Endodermal cell (in vitro differentiated cells): ENCODE measurements around the gene KIRREL3. TPM values are rescaled to one million over a fixed set of nuclear protein-coding genes. Genes with fewer than 3 reads are reported as not detected.

Experiments
- DNase-seq: peaks from one replicate; pipeline ENCODE4 v3.0.0-alpha.2; 2017
- H3K27ac ChIP-seq: 2 replicates; pipeline ENCODE4 v1.5.1; 2013; ENCODE audit warnings: mild to moderate bottlenecking, low read depth, low read length, moderate library complexity
- H3K27me3 ChIP-seq: 2 replicates; pipeline ENCODE4 v1.6.1; 2013; ENCODE audit warnings: mild to moderate bottlenecking, low read length, moderate library complexity; ENCODE audit not compliant: insufficient read depth, control insufficient read depth, poor library complexity, severe bottlenecking
- H3K36me3 ChIP-seq: 2 replicates; pipeline ENCODE4 v1.7.0; 2013; ENCODE audit warnings: mild to moderate bottlenecking, low read length, moderate library complexity; ENCODE audit not compliant: control insufficient read depth, insufficient read depth
- H3K4me1 ChIP-seq: one replicate; pipeline ENCODE4 v1.7.0; 2013; ENCODE audit warnings: low read length; ENCODE audit not compliant: control insufficient read depth, insufficient read depth
- H3K4me3 ChIP-seq: 2 replicates; pipeline ENCODE4 v1.5.1; 2013; ENCODE audit warnings: mild to moderate bottlenecking, low read length, moderate library complexity
- H3K9ac ChIP-seq: 2 replicates; pipeline ENCODE4 v1.6.1; 2013; ENCODE audit warnings: mild to moderate bottlenecking, low read length, moderate library complexity; ENCODE audit not compliant: poor library complexity, severe bottlenecking; ENCODE audit errors: extremely low read depth
- H3K9me3 ChIP-seq: 2 replicates; pipeline ENCODE4 v1.6.1; 2013; ENCODE audit warnings: mild to moderate bottlenecking, low read length, moderate library complexity; ENCODE audit not compliant: control insufficient read depth
- H3K27ac Mint-ChIP-seq: 2 replicates; pipeline ENCODE4 v1.8.0; 2020; ENCODE audit warnings: mixed read lengths
- H3K27me3 Mint-ChIP-seq: 2 replicates; pipeline ENCODE4 v1.8.0; 2021; ENCODE audit warnings: mild to moderate bottlenecking, mixed read lengths; ENCODE audit not compliant: insufficient read depth
- H3K36me3 Mint-ChIP-seq: 2 replicates; pipeline ENCODE4 v1.8.0; 2020; ENCODE audit warnings: low read depth, mixed read lengths
- H3K4me1 Mint-ChIP-seq: 2 replicates; pipeline ENCODE4 v1.8.0; 2020; ENCODE audit warnings: mixed read lengths
- H3K4me3 Mint-ChIP-seq: 2 replicates; pipeline ENCODE4 v1.8.0; 2020; ENCODE audit warnings: mild to moderate bottlenecking, moderate library complexity, mixed read lengths
- H3K9me3 Mint-ChIP-seq: 2 replicates; pipeline ENCODE4 v1.8.0; 2020; ENCODE audit warnings: mild to moderate bottlenecking, mixed read lengths
- CTCF ChIP-seq: fragments of 200-600 bp; sonication (generic); conservative IDR thresholded peaks from 2 replicates; pipeline ENCODE4 v1.5.0; 2021; ENCODE audit warnings: antibody characterized with exemption, mild to moderate bottlenecking
- WGBS, 2 experiments: methylation state at CpG; one replicate each; pipeline versions ENCODE4 v1.1.5 to v1.1.7; 2013; ENCODE audit warnings: missing lambda C conversion rate in 2 of 2, mixed read lengths in 1 of 2; ENCODE audit not compliant: insufficient coverage in 1 of 2, insufficient read length in 1 of 2; 5-methylcytosine and 5-hydroxymethylcytosine counted together
- total RNA-seq, 2 donors: library from RNA; stranded (reverse); fragmentation: NEBNext Ultra II Directional in 1 of 2; extraction: Animal tissue kit (Norgen Biotek cat#: 25700) in 1 of 2; gene quantifications; 2 replicates in 1 of 2; 3 replicates in 1 of 2; pipeline ENCODE4 v1.2.1, GENCODE V29; 2021

Gene KIRREL3
- total RNA-seq, 2 donors from 2014 or later: 1.1 to 1.4 TPM

GRCh38 chr11:126480410-126481302 is 519.9 kb downstream of the KIRREL3 start:
- Histone ChIP-seq H3K4me1 (peaks cover 2% of the 10 kb centered on the region), H3K27me3 (no peaks in the 10 kb centered on the region), H3K36me3 (no peaks in the 10 kb centered on the region), H3K27ac (no peak overlapping the region), H3K9ac (no peak overlapping the region), H3K4me3 (no peak overlapping the region), H3K9me3 (no peaks in the 10 kb centered on the region)
- WGBS, 2 experiments: 25 to 32% methylated on average over 9 to 17 of the region's 19 CpGs
- no peak overlapping the region for H3K4me3 Mint-ChIP-seq
- peak; percentile 93 for DNase-seq
- peak; percentile 97 for TF ChIP-seq CTCF
- H3K27me3 Mint-ChIP-seq: no peaks in the 10 kb centered on the region
- H3K4me1 Mint-ChIP-seq: peaks cover 26% of the 10 kb centered on the region
- H3K9me3 Mint-ChIP-seq: no peaks in the 10 kb centered on the region
- H3K27ac Mint-ChIP-seq: peak overlapping the region; percentile 95
- no peaks in the 10 kb centered on the region for H3K36me3 Mint-ChIP-seq

- H3K4me1 Mint-ChIP-seq: peaks cover 20% of the 10 kb centered on the region
- TF ChIP-seq CTCF: no peak
- no peak overlapping the region for H3K27ac ChIP-seq
Observed at GRCh38 chr11:126480015-126480409, 520.6 kb downstream of the KIRREL3 start.

GRCh38 chr11:126479178-126479930 is 521.2 kb downstream of the KIRREL3 start:
- no peak for TF ChIP-seq CTCF
- H3K9me3 ChIP-seq: no peaks in the 10 kb centered on the region
- no peak overlapping the region for H3K4me3 Mint-ChIP-seq
- no peaks in the 10 kb centered on the region for H3K27me3 Mint-ChIP-seq
- H3K27me3 ChIP-seq: no peaks in the 10 kb centered on the region
- no peak overlapping the region for H3K27ac ChIP-seq
- H3K9ac ChIP-seq: no peak overlapping the region
- no peaks in the 10 kb centered on the region for H3K36me3 ChIP-seq
- WGBS, 2 experiments: 89% methylated on average over 11 to 15 of the region's 15 CpGs
- H3K4me1 Mint-ChIP-seq: peaks cover 15% of the 10 kb centered on the region
- no peak overlapping the region for H3K27ac Mint-ChIP-seq
- no peak for DNase-seq
- no peaks in the 10 kb centered on the region for H3K36me3 Mint-ChIP-seq
- H3K4me1 ChIP-seq: no peaks in the 10 kb centered on the region
- no peaks in the 10 kb centered on the region for H3K9me3 Mint-ChIP-seq
- no peak overlapping the region for H3K4me3 ChIP-seq

More at GRCh38 chr11:126480015-126480409, 520.6 kb downstream of the KIRREL3 start:
- no peak overlapping the region for H3K9ac ChIP-seq
- H3K27ac Mint-ChIP-seq: no peak overlapping the region
- H3K4me3 Mint-ChIP-seq: no peak overlapping the region
- H3K36me3 ChIP-seq: no peaks in the 10 kb centered on the region
- no peaks in the 10 kb centered on the region for H3K4me1 ChIP-seq
- H3K27me3 ChIP-seq: no peaks in the 10 kb centered on the region
- H3K36me3 Mint-ChIP-seq: no peaks in the 10 kb centered on the region
- no peaks in the 10 kb centered on the region for H3K9me3 Mint-ChIP-seq
- no peaks in the 10 kb centered on the region for H3K9me3 ChIP-seq
- 100% methylated on average over 1 to 2 of the region's 3 CpGs for WGBS, 2 experiments
- H3K4me3 ChIP-seq: no peak overlapping the region
- DNase-seq: no peak
- no peaks in the 10 kb centered on the region for H3K27me3 Mint-ChIP-seq
